Raji (cell line): ENCODE data around the gene CCL13.

Experiments used
- POLR2A ChIP-seq: IDR thresholded peaks from 2 replicates; pipeline ENCODE4 v1.6.1; 2011; ENCODE audit warnings: low read depth, low read length, control low read depth; ENCODE audit not compliant: insufficient read depth

The CCL13 gene

DNA sequence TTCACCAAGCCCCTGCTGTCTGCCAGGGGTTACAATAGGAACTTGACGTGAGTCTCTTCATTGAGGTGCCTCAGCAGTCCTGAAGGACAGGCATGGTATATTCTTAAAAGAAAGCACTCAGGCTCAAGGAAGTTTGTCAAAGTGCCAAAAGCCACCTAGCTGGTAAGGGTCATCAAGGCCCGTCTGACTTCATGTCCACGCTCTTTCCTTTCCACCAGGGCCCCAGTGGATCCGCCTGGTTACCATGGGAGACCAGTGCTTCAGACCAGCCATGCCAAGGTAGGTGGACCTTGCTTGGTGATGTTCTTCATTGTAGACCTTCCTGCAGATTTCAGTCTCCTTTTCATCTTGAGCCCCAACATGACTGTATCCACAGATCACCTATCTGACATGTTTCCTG, 34.4 kb downstream of the CCL13 start:
- TF ChIP-seq POLR2A = no peak

DNA sequence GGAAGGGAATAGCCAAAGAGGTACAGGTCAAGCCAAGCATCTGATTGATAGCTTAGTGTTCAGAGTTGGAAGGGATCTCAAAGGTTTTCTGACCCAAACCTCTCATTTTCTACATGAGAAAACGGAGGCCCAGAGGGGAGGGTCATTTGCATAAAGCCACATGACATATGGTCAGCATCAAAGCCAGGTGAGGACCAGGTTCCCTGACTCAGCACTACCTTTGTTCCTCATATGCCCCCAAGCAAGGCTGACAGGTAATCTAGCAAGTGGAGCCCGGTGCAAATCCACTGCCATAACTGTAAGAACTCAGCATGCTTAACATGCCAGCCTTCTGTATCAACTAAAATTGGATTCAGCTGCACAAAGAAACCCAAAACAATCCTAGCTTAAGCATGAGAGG, 35.0 kb downstream of the CCL13 start:
- TF ChIP-seq POLR2A = no peak

GRCh38 chr17:34393401-34393800, 37.1 kb downstream of the CCL13 start:
- no peak for TF ChIP-seq POLR2A

DNA sequence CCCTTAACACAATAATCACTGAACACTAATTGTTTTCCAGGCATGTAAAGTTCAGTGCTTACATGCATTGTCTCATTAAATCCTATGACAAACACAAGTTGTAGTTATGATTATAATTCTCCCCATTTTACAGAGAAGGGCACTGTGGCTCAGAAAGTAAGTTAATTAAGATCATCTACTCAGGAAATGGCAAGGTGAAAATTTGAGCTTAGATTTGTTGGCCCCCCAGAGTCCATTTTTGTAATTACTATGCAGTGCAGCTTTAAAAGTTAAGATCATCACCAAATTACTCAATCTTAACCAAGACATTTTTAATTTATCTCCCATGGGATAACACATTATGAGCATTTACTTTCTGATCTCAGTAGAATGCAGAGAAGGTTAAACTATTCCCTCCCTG, 41.0 kb downstream of the CCL13 start:
- TF ChIP-seq POLR2A = no peak

DNA sequence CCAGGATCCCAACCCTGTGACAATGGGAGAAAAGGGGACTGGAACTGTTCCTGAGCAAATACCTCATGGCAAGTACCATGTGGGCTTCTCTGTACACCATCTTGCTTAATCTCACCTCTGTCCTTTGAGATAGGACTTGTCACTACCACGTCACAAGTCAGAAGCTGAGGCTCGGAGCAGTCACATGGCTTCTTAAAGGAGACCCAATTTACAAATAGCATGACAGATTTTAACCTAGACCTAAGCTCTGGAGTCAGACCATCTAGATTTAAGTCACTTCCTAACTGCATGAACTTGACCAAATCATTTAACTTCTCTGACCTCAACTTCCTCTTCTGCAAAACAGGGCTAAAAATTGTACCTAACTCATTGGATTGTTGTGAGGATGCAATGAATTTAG, 42.7 kb downstream of the CCL13 start:
- TF ChIP-seq POLR2A = no peak

DNA sequence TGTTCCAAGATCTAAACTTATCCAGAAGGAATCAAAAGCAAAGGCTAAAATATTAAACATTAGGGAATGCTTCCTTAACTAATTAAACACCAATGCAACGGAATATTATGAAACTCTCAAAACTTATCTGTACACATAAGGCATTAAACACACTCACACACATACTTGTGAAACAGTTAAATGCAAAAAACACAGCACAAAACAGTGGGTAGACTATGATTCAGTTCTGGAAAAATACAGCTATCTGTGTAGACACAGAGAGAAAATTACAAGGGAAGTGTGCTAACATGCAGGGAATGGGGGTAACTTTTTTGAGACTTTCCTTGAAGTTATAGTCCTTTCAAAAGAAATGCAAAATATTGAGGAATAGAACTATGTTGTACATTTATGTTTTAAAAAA, 43.4 kb downstream of the CCL13 start:
- TF ChIP-seq POLR2A = no peak

DNA sequence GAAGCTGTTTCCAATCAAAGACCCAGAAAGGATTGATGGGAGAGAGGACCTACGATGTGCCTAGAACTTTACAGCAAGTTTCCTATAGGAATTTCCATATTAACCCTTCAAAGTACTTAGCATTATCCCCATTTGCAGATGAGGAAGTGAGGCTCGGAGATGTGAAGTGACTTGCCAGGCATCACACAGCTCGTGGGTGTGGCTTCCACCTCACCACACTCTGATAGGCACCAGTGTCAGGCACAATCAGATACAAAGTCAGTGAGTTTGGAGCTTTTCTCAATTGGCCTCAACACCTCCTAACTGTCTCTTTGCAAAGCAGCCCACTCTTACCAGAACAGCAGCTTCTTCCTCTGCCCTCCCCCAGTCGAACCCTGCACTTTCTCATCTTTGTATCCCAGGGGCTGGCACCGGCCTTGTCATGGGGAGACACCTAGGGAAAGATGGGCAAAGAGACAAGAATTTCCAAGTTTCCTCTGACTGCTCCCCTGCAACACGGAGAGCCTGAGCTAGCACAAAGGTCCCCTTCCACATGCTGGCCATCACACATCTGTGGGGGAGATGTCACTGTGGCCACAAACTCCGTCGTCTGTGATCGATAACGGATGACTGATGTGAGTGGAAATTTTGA, 44.1 kb downstream of the CCL13 start:
- no peak for TF ChIP-seq POLR2A

- no peak for TF ChIP-seq POLR2A
Observed at GRCh38 chr17:34401165-34401564, 44.9 kb downstream of the CCL13 start.

DNA sequence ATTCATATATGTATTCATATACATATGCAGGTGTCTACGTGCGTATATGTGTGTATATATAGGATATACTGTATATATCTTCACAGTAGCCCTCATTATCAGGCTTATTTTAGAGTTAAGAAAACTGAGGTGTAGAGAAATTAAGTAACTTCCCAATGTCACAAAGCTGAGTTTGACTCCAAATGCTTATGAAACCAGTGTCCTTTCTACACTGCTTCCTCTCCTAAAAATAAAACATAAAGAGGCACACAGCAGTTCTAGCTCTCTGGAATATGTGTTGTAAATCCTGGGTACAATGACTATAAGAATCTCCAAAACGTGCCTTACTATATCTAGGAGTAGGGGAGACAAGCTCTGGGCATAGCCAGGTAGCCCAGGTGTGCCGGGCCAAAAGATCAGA, 46.7 kb downstream of the CCL13 start:
- no peak for TF ChIP-seq POLR2A

DNA sequence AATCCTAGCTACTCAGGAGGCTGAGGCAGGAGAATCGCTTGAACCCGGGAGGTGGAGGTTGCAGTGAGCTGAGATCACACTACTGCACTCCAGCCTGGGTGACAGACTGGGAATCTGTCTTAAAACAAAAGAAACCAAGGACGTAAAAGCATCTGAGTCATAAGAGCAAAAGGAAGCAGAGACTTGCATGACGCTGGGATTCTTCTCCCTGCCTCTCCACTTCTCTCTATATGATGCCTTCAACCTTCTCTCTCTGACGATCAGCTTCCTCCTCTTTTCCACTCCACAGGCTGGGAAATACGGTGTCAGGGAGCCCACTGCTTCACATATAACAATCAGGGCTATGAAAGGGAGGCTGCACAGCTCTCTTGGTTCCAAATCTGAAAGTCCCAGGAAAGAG, 49.9 kb downstream of the CCL13 start:
- TF ChIP-seq POLR2A = no peak
